Measurements from ENCODE around the gene CNIH2. TPM values are rescaled to one million over a fixed set of nuclear protein-coding genes. Genes with fewer than 3 reads are reported as not detected.

CNIH2 gene
- total and polyA plus RNA-seq, 2 of the 8 experiments (the other 6 are each of a cell fraction or from before 2014, with no cell fraction given) = 12.5 to 15.8 TPM

DNA sequence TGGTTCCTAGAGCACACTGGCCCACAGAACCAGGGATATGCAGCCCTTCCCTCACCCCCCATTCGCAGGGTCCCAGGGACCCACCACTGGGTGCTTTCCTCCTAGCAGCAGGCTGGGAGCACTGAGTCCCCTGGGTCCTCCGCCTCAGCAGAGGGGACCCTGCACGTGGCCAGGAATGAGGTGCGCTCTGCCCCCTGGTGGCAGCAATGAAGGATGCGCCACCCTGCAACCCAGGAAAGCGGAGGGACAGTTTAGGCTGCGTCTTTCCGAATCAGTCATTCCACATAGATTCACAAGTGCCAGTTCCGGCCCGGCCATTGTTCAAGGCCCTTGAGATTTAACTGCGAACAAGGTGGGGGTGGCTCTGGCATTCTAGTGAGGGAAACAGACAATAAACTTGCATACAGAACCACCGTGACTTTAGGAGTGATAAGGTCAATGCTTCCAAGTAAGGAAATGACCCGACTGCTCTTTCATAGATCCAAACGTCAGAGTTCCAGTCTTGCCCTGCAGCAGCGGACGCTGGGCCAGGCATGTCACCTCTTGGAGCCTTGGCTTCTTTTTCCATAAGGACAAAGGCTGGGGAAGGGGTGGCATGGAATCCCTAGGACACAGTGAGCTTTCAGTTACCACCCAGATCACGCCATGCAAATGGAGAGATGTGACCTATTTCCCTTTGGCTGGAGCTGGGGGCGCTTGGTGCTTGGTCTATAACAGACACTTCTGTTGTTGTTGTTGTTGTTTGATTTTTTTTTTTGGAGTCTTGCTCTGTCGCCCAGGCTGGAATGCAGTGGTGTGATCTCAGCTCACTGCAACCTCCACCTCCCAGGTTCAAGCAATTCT lies 50.5 kb downstream of the CNIH2 start:
- Histone ChIP-seq H4K91ac (replicated peaks; ENCODE audit: insufficient read length, low read length) (peak overlapping the region; percentile 94), H3K56ac (replicated peaks; ENCODE audit: insufficient read length, low read depth, low read length) (peak overlapping the region; percentile 47), H4K8ac (ENCODE audit: extremely low read depth, insufficient read depth, low read length) (peak overlapping the region; percentile 63; the same call in 1 of the 2 replicates), H3K79me2 (ENCODE audit: control insufficient read depth in 1 of 2, insufficient read depth in 2 of 2, low read length in 2 of 2) (no peaks in the 10 kb centered on the region), H3K4ac (replicated peaks; ENCODE audit: insufficient read length, low read depth, low read length) (no peak overlapping the region), H3K23ac (ENCODE audit: insufficient read length) (no peak overlapping the region), H3K14ac (ENCODE audit: insufficient read length) (no peak overlapping the region), H3K9ac (replicated peaks in 1 of 4; ENCODE audit: extremely low read depth in 1 of 4, low read depth in 3 of 4, low read length in 3 of 4) (no peak overlapping the region), H3K18ac (ENCODE audit: extremely low read depth, low read length) (peak overlapping the region; percentile 80), H2BK15ac (ENCODE audit: low read length) (peak overlapping the region; percentile 100), H3K27ac (ENCODE audit: low read depth, low read length) (no peak overlapping the region), H2BK120ac (replicated peaks; ENCODE audit: low read depth, low read length) (peak overlapping the region; percentile 80), H3K4me1 (replicated peaks in 1 of 4; ENCODE audit: control insufficient read depth in 3 of 4, insufficient read depth in 4 of 4, low read length in 3 of 4) (peaks cover 5 to 13% (median 8%) of the 10 kb centered on the region in 4 experiments; a peak in 6 of 7 replicates), H2BK5ac (ENCODE audit: low read depth, low read length) (peak overlapping the region; percentile 86; the same call in 1 of the 2 replicates), H3K27me3 (replicated peaks in 1 of 4; ENCODE audit: control insufficient read depth in 3 of 4, extremely low read depth in 1 of 4, insufficient read depth in 3 of 4, low read length in 3 of 4) (peaks cover 0 to 7% (median 5%) of the 10 kb centered on the region in 4 experiments; a peak in 2 of 7 replicates), H4K20me1 (replicated peaks in 1 of 2; ENCODE audit: control insufficient read depth in 1 of 2, insufficient read depth in 2 of 2, low read length in 2 of 2) (no peaks in the 10 kb centered on the region), H3K79me1 (ENCODE audit: low read depth, low read length) (no peaks in the 10 kb centered on the region), H3K36me3 (ENCODE audit: control insufficient read depth in 2 of 4, insufficient read depth in 4 of 4, low read length in 3 of 4) (no peaks in the 10 kb centered on the region), H2AFZ (ENCODE audit: low read length) (peak overlapping the region; percentile 54), H2BK12ac (ENCODE audit: low read depth, low read length) (peak overlapping the region; percentile 99), H3K9me3 (ENCODE audit: insufficient read depth in 2 of 2, low read depth in 1 of 2, low read length in 1 of 2) (no peaks in the 10 kb centered on the region), H2AK5ac (ENCODE audit: low read depth, low read length) (peak overlapping the region; percentile 69; the same call in 1 of the 2 replicates), H4K5ac (ENCODE audit: insufficient read length, low read depth, low read length) (peak overlapping the region; percentile 30), H3K4me3 (ENCODE audit: extremely low read depth in 1 of 4, insufficient read depth in 2 of 4, low read depth in 3 of 4, low read length in 4 of 4) (peak overlapping the region in 3 of 4 experiments; percentile 4 to 38 (median 11); a peak in 3 of 8 replicates), H2BK20ac (ENCODE audit: low read length) (peak overlapping the region; percentile 74; the same call in 1 of the 2 replicates), H3K4me2 (ENCODE audit: insufficient read depth in 1 of 2, low read depth in 2 of 2, low read length in 2 of 2) (peak overlapping the region; percentile 4 to 64; a peak in 3 of 4 replicates), H3K23me2 (ENCODE audit: low read depth, low read length) (peaks cover 2% of the 10 kb centered on the region; the same call in 1 of the 2 replicates)
- 20% methylated on average over 19 of the region's 19 CpGs; no CpG with 5 or more reads in 1 of the 2 experiments for WGBS, 2 experiments (ENCODE audit: extremely low coverage in 1 of 2, insufficient coverage in 1 of 2, insufficient read length in 1 of 2, insufficient replicate concordance in 2 of 2, low coverage in 1 of 2, low lambda C conversion rate in 2 of 2, missing lambda C conversion rate in 1 of 2)
- ChIA-PET CTCF (ENCODE audit: partially characterized antibody) (interaction anchor here (0.6 to 8.7 kb wide), 17 partner anchors 11 to 1195 kb away, joined by 3 to 242 read pairs (median 4); partner anchors contain the start of genes BRMS1 and CD248), POLR2A (ENCODE audit: partially characterized antibody) (interaction anchor here (1.8 to 8.5 kb wide), 4 partner anchors 12 to 32 kb away, joined by 6 to 61 read pairs (median 22); partner anchors contain the start of genes B4GAT1, BRMS1 and CD248)
- peak; percentile 48 for FAIRE-seq
- DNase-seq (ENCODE audit: low read depth in 1 of 2, low spot score in 2 of 2) = peak; percentile 76 to 94
- TF ChIP-seq SP1 (IDR thresholded peaks at IDR 0.05; ENCODE audit: low read depth, low read length) = no peak; the same call in 1 of the 2 replicates
- TF ChIP-seq FOSL1 (IDR thresholded peaks at IDR 0.05; ENCODE audit: insufficient read depth, low read depth, low read length) = no peak
- TF ChIP-seq E2F6 (IDR thresholded peaks at IDR 0.05) = peak; percentile 91
- no peak for TF ChIP-seq BACH1 (IDR thresholded peaks at IDR 0.05; ENCODE audit: low read length)
- TF ChIP-seq RAD21 (IDR thresholded peaks at IDR 0.05 in 1 of 2, conservative IDR thresholded peaks at IDR 0.05 in 1 of 2; ENCODE audit: low read depth in 2 of 2, low read length in 2 of 2) = peak; percentile 73 to 82
- TF ChIP-seq ATF2 (IDR thresholded peaks at IDR 0.05; ENCODE audit: low read length) = peak; percentile 74; the same call in 1 of the 2 replicates
- 0 out of 2 replicates have a peak, but pooled peaks have one; percentile 27 for TF ChIP-seq TCF12 (IDR thresholded peaks at IDR 0.05; ENCODE audit: low read depth, low read length)

Data from H1 (cell line).